ENCODE measurements around the gene ST6GAL1.
A peak's percentile ranks its signal among the peaks of the same experiment; 100 is the strongest.

The ST6GAL1 gene

GRCh38 chr3:186917512-186918312 is 12.6 kb upstream of the ST6GAL1 start:
- no peak for DNase-seq

- no peak for DNase-seq
Measured at GRCh38 chr3:186920301-186920700, 10.0 kb upstream of the ST6GAL1 start.

- DNase-seq: no peak
Measured at GRCh38 chr3:186920796-186921195, 9.5 kb upstream of the ST6GAL1 start.

GRCh38 chr3:186921578-186921977 is 8.7 kb upstream of the ST6GAL1 start:
- no peak for DNase-seq

GRCh38 chr3:186922224-186922623 is 8.1 kb upstream of the ST6GAL1 start:
- DNase-seq: no peak

GRCh38 chr3:186922790-186923189 is 7.5 kb upstream of the ST6GAL1 start:
- DNase-seq: no peak

GRCh38 chr3:186923241-186923640 is 7.1 kb upstream of the ST6GAL1 start:
- DNase-seq: no peak

- no peak for DNase-seq
Measured at GRCh38 chr3:186925826-186926225, 4.5 kb upstream of the ST6GAL1 start.

- DNase-seq: no peak
Measured at GRCh38 chr3:186929186-186929585, 1.1 kb upstream of the ST6GAL1 start.

- DNase-seq: no peak
Measured at GRCh38 chr3:186929685-186930084, 641 bp upstream of the ST6GAL1 start.

GRCh38 chr3:186930641-186931531 is 560 bp downstream of the ST6GAL1 start:
- peak; percentile 71 for DNase-seq

GRCh38 chr3:186931532-186932280 is 1.4 kb downstream of the ST6GAL1 start:
- peak; percentile 69 for DNase-seq

- no peak for DNase-seq
Measured at GRCh38 chr3:186932281-186933181, 2.2 kb downstream of the ST6GAL1 start.

GRCh38 chr3:186933816-186934215 is 3.5 kb downstream of the ST6GAL1 start:
- DNase-seq: no peak

GRCh38 chr3:186935133-186935532 is 4.8 kb downstream of the ST6GAL1 start:
- DNase-seq: no peak

- DNase-seq: no peak
Measured at GRCh38 chr3:186937017-186937875, 6.9 kb downstream of the ST6GAL1 start.

GRCh38 chr3:186938716-186939115 is 8.4 kb downstream of the ST6GAL1 start:
- no peak for DNase-seq

- DNase-seq: no peak
Measured at GRCh38 chr3:186939536-186939935, 9.2 kb downstream of the ST6GAL1 start.

GRCh38 chr3:186940967-186941366 is 10.6 kb downstream of the ST6GAL1 start:
- no peak for DNase-seq

GRCh38 chr3:186942168-186942567 is 11.8 kb downstream of the ST6GAL1 start:
- no peak for DNase-seq

GRCh38 chr3:186945255-186945823 is 15.0 kb downstream of the ST6GAL1 start:
- no peak for DNase-seq

Data from stimulated activated CD4-positive, alpha-beta T cell treated with anti-CD3 and anti-CD28 coated beads, Interleukin-1b, Interleukin-23, amount 100 ng/mL, for 48 hours (primary cell).